HepG2 (cell line): Measurements from ENCODE around the gene PLCB1. TPM values are rescaled to one million over a fixed set of nuclear protein-coding genes. Genes with fewer than 3 reads are reported as not detected.

Experiments used
- ATAC-seq: fragments of 200-7000 bp; cut with Tn5 transposase; 3 replicates; pipeline ENCODE4 v1.9.1; 2020; ENCODE audit warnings: mild to moderate bottlenecking, moderate library complexity
- BruUV-seq: library from RNA; stranded (reverse); fragments of 400-500 nt; replicated peaks from 2 replicates; lab custom pipeline; 2021; lab: Mats Ljungman, UMichigan
- CTCF ChIA-PET: fragments of 300-600 bp; formaldehyde crosslinking; extraction: SDS; loops from one replicate; lab custom pipeline; 2021; ENCODE audit warnings: low total read pairs, inconsistent platforms, low intra/inter-chr PET ratio; lab: Yijun Ruan, JAX
- POLR2A ChIA-PET: fragments of 350-600 bp; sonication (Branson Sonifier 250); formaldehyde crosslinking; loops from one replicate; lab custom pipeline; 2020; ENCODE audit warnings: antibody characterized with exemption, inconsistent platforms; lab: Yijun Ruan, JAX
- DNase-seq: peaks from one replicate; pipeline ENCODE4 v3.0.0-alpha.2; 2015; ENCODE audit warnings: low spot score
- FAIRE-seq: peaks from 3 replicates; lab custom pipeline; 2011; peaks lifted over from hg19 to GRCh38; lab: Jason Lieb, UNC
- H2AFZ ChIP-seq: one replicate; pipeline ENCODE4 v1.6.1; 2011; ENCODE audit warnings: low read length, inconsistent platforms
- H3K27ac ChIP-seq: fragments of 300-600 bp; 3 replicates; pipeline ENCODE4 v1.8.0; 2011; ENCODE audit warnings: mixed run types, mild to moderate bottlenecking, mixed read lengths, low read length, inconsistent platforms; ENCODE audit not compliant: insufficient read depth; ENCODE audit errors: extremely low read length
- H3K27me3 ChIP-seq, 2 experiments: fragments of 200-600 bp in 1 of 2; 2 replicates in 1 of 2; 3 replicates in 1 of 2; pipeline versions ENCODE4 v1.6.0 to v1.8.0; 2011; ENCODE audit warnings: low read length in 2 of 2, mild to moderate bottlenecking in 2 of 2, moderate library complexity in 2 of 2, inconsistent platforms in 1 of 2; ENCODE audit not compliant: insufficient read depth in 2 of 2, control insufficient read depth in 1 of 2
- H3K36me3 ChIP-seq, 2 experiments: fragments of 200-600 bp in 1 of 2; replicated peaks in 1 of 2; 2 replicates in 1 of 2; 3 replicates in 1 of 2; pipeline versions ENCODE4 v1.5.1 to v1.8.0; 2011; ENCODE audit warnings: low read length in 2 of 2, inconsistent platforms in 1 of 2; ENCODE audit not compliant: insufficient read depth in 2 of 2, control insufficient read depth in 1 of 2
- H3K4me1 ChIP-seq: 2 replicates; pipeline ENCODE4 v1.5.1; 2012; ENCODE audit warnings: low read length, inconsistent platforms; ENCODE audit not compliant: insufficient read depth
- H3K4me2 ChIP-seq: 2 replicates; pipeline ENCODE4 v1.6.0; 2011; ENCODE audit warnings: low read depth, low read length, inconsistent platforms
- H3K4me3 ChIP-seq, 3 experiments: fragments of 200-600 bp in 1 of 3; sonication (generic), shearing (Covaris generic) in 1 of 3; replicated peaks in 1 of 3; 2 replicates each; pipeline ENCODE4 v1.5.1; 2011 to 2016; ENCODE audit warnings: low read length in 3 of 3, inconsistent platforms in 2 of 3, low read depth in 2 of 3, mild to moderate bottlenecking in 2 of 3, control low read depth in 1 of 3, mixed read lengths in 1 of 3; ENCODE audit not compliant: insufficient read depth in 1 of 3
- H3K79me2 ChIP-seq: one replicate; pipeline ENCODE4 v1.6.1; 2011; ENCODE audit warnings: low read length, inconsistent platforms; ENCODE audit not compliant: insufficient read depth
- H3K9ac ChIP-seq: 2 replicates; pipeline ENCODE4 v1.6.0; 2011; ENCODE audit warnings: mild to moderate bottlenecking, low read depth, low read length, inconsistent platforms; ENCODE audit not compliant: insufficient read depth
- H3K9me3 ChIP-seq: 2 replicates; pipeline ENCODE4 v1.5.1; 2012; ENCODE audit warnings: mild to moderate bottlenecking, low read length
- H4K20me1 ChIP-seq: 2 replicates; pipeline ENCODE4 v1.6.0; 2011; ENCODE audit warnings: inconsistent platforms, mild to moderate bottlenecking, low read length, moderate library complexity; ENCODE audit not compliant: insufficient read depth
- ETV5 ChIP-seq: IDR thresholded peaks from 2 replicates; pipeline ENCODE4 v1.6.1; 2018; ENCODE audit warnings: missing biosample characterization, missing genetic modification reagents, inconsistent platforms, borderline replicate concordance
- HOXA3 ChIP-seq: sonication (generic); formaldehyde crosslinking; IDR thresholded peaks from 2 replicates; pipeline ENCODE4 v1.5.0; 2020; ENCODE audit warnings: missing genetic modification reagents
- NR0B2 ChIP-seq: sonication (generic); formaldehyde crosslinking; IDR thresholded peaks from 2 replicates; pipeline ENCODE4 v1.4.0; 2020; ENCODE audit warnings: mild to moderate bottlenecking, missing genetic modification reagents
- PHF8 ChIP-seq: sonication (generic); formaldehyde crosslinking; IDR thresholded peaks from 2 replicates; pipeline ENCODE4 v1.5.0; 2020; ENCODE audit warnings: missing genetic modification reagents
- PRPF4 ChIP-seq: fragments of 200-400 bp; formaldehyde crosslinking; IDR thresholded peaks from 2 replicates; pipeline ENCODE4 v1.6.1; 2016; ENCODE audit warnings: low read length, low read depth; ENCODE audit not compliant: poor library complexity, severe bottlenecking
- RARA ChIP-seq: IDR thresholded peaks from 2 replicates; pipeline ENCODE4 v1.6.1; 2016; ENCODE audit warnings: missing genetic modification reagents, missing compliant biosample characterization
- SPEN ChIP-seq: sonication (generic); formaldehyde crosslinking; IDR thresholded peaks from 2 replicates; pipeline ENCODE4 v1.5.1; 2020; ENCODE audit warnings: low read depth, mild to moderate bottlenecking, missing genetic modification reagents
- YEATS4 ChIP-seq: sonication (generic); formaldehyde crosslinking; IDR thresholded peaks from 2 replicates; pipeline ENCODE4 v1.4.0; 2020; ENCODE audit warnings: missing genetic modification reagents, borderline replicate concordance
- ZNF205 ChIP-seq: IDR thresholded peaks from 2 replicates; pipeline ENCODE4 v1.6.1; 2018; ENCODE audit warnings: missing biosample characterization, missing genetic modification reagents
- ZNF331 ChIP-seq: sonication (generic); formaldehyde crosslinking; IDR thresholded peaks from 2 replicates; pipeline ENCODE4 v1.4.0; 2020; ENCODE audit warnings: missing genetic modification reagents
- ZNF562 ChIP-seq: sonication (generic); formaldehyde crosslinking; IDR thresholded peaks from 2 replicates; pipeline ENCODE4 v1.8.0; 2022; ENCODE audit warnings: missing genetic modification reagents, borderline replicate concordance
- WGBS: methylation state at CpG from one replicate; pipeline ENCODE4 v1.1.6; 2017; ENCODE audit warnings: low lambda C conversion rate; 5-methylcytosine and 5-hydroxymethylcytosine counted together
- in situ Hi-C: cut with HindIII; loops from 2 replicates; pipeline ENCODE4 v1.10.0; 2017; ENCODE audit warnings: low pct_unique_long_range_greater_than_20kb; ENCODE audit not compliant: extremely low pct_ligation_motif_present
- intact Hi-C: fragments of 100-400 bp; cut with micrococcal nuclease; formaldehyde crosslinking; loops from one replicate; pipeline ENCODE4 v1.10.0; 2022; ENCODE audit not compliant: unreplicated experiment
- polyA plus RNA-seq, 8 experiments: library from polyadenylated mRNA; depleted of rRNA in 3 of 8; stranded (reverse) in 7 of 8; unstranded in 1 of 8; fragments of >200 nt; fragmentation: Illumina TruSeq in 4 of 8; extraction: Trizol in 4 of 8; gene quantifications; 2 replicates each; pipeline versions ENCODE4 v1.2.1 to v1.2.3, GENCODE V29; 2011 to 2016; ENCODE audit warnings: low read depth in 4 of 8, missing spikeins in 1 of 8, mixed read lengths in 1 of 8; ENCODE audit not compliant: insufficient read depth in 1 of 8
- total RNA-seq, 5 experiments: library from RNA; depleted of rRNA; stranded (reverse); fragments of >200 nt; fragmentation: Illumina TruSeq; extraction: Trizol; gene quantifications; 2 replicates each; pipeline ENCODE4 v1.2.3, GENCODE V29; 2016; ENCODE audit warnings: low read depth in 1 of 5
- TF ChIP-seq, protein P1 (sequence below): sonication (generic); formaldehyde crosslinking; IDR thresholded peaks from 2 replicates; pipeline ENCODE4 v1.8.1; 2022; ENCODE audit warnings: low read depth, mild to moderate bottlenecking, missing genetic modification reagents
- TF ChIP-seq, protein P2 (sequence below): sonication (generic); formaldehyde crosslinking; IDR thresholded peaks from 2 replicates; pipeline ENCODE4 v1.4.0; 2020; ENCODE audit warnings: mild to moderate bottlenecking, missing genetic modification reagents, borderline replicate concordance
- TF ChIP-seq, protein P3 (sequence below): sonication (generic); formaldehyde crosslinking; IDR thresholded peaks from 2 replicates; pipeline ENCODE4 v1.5.0; 2020; ENCODE audit warnings: missing genetic modification reagents

PLCB1 gene
- total and polyA plus RNA-seq, 2 of the 13 experiments (the other 11 are each of a cell fraction or from before 2014, with no cell fraction given) = 42.4 to 55.9 TPM

DNA sequence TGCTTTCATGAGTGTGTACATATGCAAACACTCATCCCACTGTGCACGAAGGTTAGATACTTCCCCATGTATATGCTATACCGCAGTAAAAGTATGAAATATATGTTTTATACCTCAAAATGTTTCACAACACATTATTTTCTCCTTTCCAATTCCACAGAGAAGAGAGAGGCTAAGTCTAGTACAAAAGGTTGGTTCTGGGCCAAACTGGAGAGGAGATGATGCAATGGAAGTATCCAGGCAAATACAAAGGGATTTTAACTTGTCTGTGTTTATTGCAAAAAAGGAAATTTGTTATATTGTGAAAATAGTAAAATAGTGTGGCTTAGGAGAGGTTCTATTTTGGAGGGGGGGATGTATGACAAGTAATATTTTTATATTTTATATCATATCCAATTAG is 112.6 kb downstream of the PLCB1 start (continued):
- TF ChIP-seq NR0B2 (CRISPR knock-in tag) = no peak

- in situ Hi-C loops (loop anchor here (10.0 kb wide), 1 partner anchor 111 kb away; the partner anchor contains the start of gene PLCB1), intact Hi-C loops (loop anchor here (10.0 kb wide), 1 partner anchor 289 kb away; no protein-coding TSS in a partner anchor)
- Histone ChIP-seq H3K27me3 (no peaks in the 10 kb centered on the region), H3K9ac (no peak overlapping the region), H3K27ac (no peak overlapping the region), H2AFZ (no peak overlapping the region), H3K9me3 (no peaks in the 10 kb centered on the region), H3K4me1 (peaks cover 60% of the 10 kb centered on the region), H3K4me3 (no peak overlapping the region), H3K79me2 (peaks cover 22% of the 10 kb centered on the region), H3K36me3 (peaks cover 3 to 8% of the 10 kb centered on the region in 2 experiments; a peak in 3 of 5 replicates), H3K4me2 (no peak overlapping the region), H4K20me1 (peaks cover 5% of the 10 kb centered on the region)
- 100% methylated on average over 1 of the region's 1 CpG for WGBS
- no peak for FAIRE-seq
- ChIA-PET POLR2A (no interaction called here), CTCF (no interaction called here)
- no peak for DNase-seq
- ATAC-seq = no peak
- no TSS peak for BruUV-seq
- TF ChIP-seq SPEN (CRISPR knock-in tag) = no peak
- TF ChIP-seq YEATS4 (CRISPR knock-in tag) = 0 out of 2 replicates have a peak, but pooled peaks have one; percentile 10
- no peak for TF ChIP-seq ETV5 (CRISPR knock-in tag)
- peak; percentile 100 for TF ChIP-seq ZNF331 (CRISPR knock-in tag)
- TF ChIP-seq ZNF562 (CRISPR knock-in tag) = no peak
- TF ChIP-seq, protein P1, sequence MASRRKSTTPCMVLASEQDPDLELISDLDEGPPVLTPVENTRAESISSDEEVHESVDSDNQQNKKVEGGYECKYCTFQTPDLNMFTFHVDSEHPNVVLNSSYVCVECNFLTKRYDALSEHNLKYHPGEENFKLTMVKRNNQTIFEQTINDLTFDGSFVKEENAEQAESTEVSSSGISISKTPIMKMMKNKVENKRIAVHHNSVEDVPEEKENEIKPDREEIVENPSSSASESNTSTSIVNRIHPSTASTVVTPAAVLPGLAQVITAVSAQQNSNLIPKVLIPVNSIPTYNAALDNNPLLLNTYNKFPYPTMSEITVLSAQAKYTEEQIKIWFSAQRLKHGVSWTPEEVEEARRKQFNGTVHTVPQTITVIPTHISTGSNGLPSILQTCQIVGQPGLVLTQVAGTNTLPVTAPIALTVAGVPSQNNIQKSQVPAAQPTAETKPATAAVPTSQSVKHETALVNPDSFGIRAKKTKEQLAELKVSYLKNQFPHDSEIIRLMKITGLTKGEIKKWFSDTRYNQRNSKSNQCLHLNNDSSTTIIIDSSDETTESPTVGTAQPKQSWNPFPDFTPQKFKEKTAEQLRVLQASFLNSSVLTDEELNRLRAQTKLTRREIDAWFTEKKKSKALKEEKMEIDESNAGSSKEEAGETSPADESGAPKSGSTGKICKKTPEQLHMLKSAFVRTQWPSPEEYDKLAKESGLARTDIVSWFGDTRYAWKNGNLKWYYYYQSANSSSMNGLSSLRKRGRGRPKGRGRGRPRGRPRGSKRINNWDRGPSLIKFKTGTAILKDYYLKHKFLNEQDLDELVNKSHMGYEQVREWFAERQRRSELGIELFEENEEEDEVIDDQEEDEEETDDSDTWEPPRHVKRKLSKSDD (CRISPR knock-in tag) = no peak
- TF ChIP-seq PRPF4 = no peak
- TF ChIP-seq RARA (CRISPR knock-in tag) = 0 out of 2 replicates have a peak, but pooled peaks have one; percentile 11
- TF ChIP-seq ZNF205 = no peak
- TF ChIP-seq PHF8 (CRISPR knock-in tag) = no peak
- TF ChIP-seq, protein P2, sequence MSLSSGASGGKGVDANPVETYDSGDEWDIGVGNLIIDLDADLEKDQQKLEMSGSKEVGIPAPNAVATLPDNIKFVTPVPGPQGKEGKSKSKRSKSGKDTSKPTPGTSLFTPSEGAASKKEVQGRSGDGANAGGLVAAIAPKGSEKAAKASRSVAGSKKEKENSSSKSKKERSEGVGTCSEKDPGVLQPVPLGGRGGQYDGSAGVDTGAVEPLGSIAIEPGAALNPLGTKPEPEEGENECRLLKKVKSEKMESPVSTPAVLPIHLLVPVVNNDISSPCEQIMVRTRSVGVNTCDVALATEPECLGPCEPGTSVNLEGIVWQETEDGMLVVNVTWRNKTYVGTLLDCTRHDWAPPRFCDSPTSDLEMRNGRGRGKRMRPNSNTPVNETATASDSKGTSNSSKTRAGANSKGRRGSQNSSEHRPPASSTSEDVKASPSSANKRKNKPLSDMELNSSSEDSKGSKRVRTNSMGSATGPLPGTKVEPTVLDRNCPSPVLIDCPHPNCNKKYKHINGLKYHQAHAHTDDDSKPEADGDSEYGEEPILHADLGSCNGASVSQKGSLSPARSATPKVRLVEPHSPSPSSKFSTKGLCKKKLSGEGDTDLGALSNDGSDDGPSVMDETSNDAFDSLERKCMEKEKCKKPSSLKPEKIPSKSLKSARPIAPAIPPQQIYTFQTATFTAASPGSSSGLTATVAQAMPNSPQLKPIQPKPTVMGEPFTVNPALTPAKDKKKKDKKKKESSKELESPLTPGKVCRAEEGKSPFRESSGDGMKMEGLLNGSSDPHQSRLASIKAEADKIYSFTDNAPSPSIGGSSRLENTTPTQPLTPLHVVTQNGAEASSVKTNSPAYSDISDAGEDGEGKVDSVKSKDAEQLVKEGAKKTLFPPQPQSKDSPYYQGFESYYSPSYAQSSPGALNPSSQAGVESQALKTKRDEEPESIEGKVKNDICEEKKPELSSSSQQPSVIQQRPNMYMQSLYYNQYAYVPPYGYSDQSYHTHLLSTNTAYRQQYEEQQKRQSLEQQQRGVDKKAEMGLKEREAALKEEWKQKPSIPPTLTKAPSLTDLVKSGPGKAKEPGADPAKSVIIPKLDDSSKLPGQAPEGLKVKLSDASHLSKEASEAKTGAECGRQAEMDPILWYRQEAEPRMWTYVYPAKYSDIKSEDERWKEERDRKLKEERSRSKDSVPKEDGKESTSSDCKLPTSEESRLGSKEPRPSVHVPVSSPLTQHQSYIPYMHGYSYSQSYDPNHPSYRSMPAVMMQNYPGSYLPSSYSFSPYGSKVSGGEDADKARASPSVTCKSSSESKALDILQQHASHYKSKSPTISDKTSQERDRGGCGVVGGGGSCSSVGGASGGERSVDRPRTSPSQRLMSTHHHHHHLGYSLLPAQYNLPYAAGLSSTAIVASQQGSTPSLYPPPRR (CRISPR knock-in tag) = no peak
- TF ChIP-seq, protein P3, sequence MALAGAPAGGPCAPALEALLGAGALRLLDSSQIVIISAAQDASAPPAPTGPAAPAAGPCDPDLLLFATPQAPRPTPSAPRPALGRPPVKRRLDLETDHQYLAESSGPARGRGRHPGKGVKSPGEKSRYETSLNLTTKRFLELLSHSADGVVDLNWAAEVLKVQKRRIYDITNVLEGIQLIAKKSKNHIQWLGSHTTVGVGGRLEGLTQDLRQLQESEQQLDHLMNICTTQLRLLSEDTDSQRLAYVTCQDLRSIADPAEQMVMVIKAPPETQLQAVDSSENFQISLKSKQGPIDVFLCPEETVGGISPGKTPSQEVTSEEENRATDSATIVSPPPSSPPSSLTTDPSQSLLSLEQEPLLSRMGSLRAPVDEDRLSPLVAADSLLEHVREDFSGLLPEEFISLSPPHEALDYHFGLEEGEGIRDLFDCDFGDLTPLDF (CRISPR knock-in tag) = no peak
- TF ChIP-seq HOXA3 (CRISPR knock-in tag) = no peak
These were observed 114.1 kb downstream of the PLCB1 start for GRCh38 chr20:8246153-8246552.
